OCI-LY7 (cell line): ENCODE data around the gene CINP. TPM values are rescaled to one million over a fixed set of nuclear protein-coding genes. Genes with fewer than 3 reads are reported as not detected.

Experiments
- BruUV-seq: library from RNA; stranded (reverse); fragments of 400-500 nt; replicated peaks from 2 replicates; lab custom pipeline; 2021; lab: Mats Ljungman, UMichigan
- CTCF ChIA-PET: fragments of 300-600 bp; sonication (Branson Sonifier 250); formaldehyde crosslinking; loops from one replicate; lab custom pipeline; 2022; ENCODE audit warnings: antibody characterized with exemption; ENCODE audit not compliant: unreplicated experiment; lab: Charles Lee
- POLR2A ChIA-PET: fragments of 300-600 bp; sonication (Branson Sonifier 250); formaldehyde crosslinking; loops from one replicate; lab custom pipeline; 2022; ENCODE audit warnings: antibody characterized with exemption; lab: Charles Lee
- DNase-seq: peaks from one replicate; pipeline ENCODE4 v3.0.0-alpha.2; 2015; ENCODE audit warnings: low spot score
- H2AFZ ChIP-seq: fragments of 200-600 bp; sonication (generic), shearing (Covaris generic); 2 replicates; pipeline ENCODE4 v1.6.1; 2014; ENCODE audit warnings: mild to moderate bottlenecking, antibody characterized with exemption, low read length, moderate library complexity
- H3K27ac ChIP-seq: fragments of 200-600 bp; sonication (generic); 2 replicates; pipeline ENCODE4 v1.5.1; 2014; ENCODE audit warnings: mixed run types, low read depth, mild to moderate bottlenecking, moderate library complexity, low read length, inconsistent platforms; ENCODE audit not compliant: poor library complexity, severe bottlenecking
- H3K36me3 ChIP-seq: fragments of 200-600 bp; sonication (generic); 2 replicates; pipeline ENCODE4 v1.6.1; 2014; ENCODE audit warnings: mild to moderate bottlenecking, antibody characterized with exemption, low read length, moderate library complexity, mixed read lengths; ENCODE audit not compliant: insufficient read depth
- H3K4me1 ChIP-seq: fragments of 200-600 bp; sonication (generic); 2 replicates; pipeline ENCODE4 v1.5.1; 2014; ENCODE audit warnings: mild to moderate bottlenecking, low read length; ENCODE audit not compliant: insufficient read depth, poor library complexity, severe bottlenecking
- H3K4me2 ChIP-seq: fragments of 200-600 bp; sonication (generic); 2 replicates; pipeline ENCODE4 v1.6.1; 2014; ENCODE audit warnings: mild to moderate bottlenecking, low read length
- H3K4me3 ChIP-seq: fragments of 200-600 bp; sonication (generic); 2 replicates; pipeline ENCODE4 v1.5.1; 2014; ENCODE audit warnings: mild to moderate bottlenecking, low read depth, low read length; ENCODE audit not compliant: poor library complexity, severe bottlenecking
- H3K79me2 ChIP-seq: fragments of 200-600 bp; sonication (generic); 2 replicates; pipeline ENCODE4 v1.6.1; 2016; ENCODE audit warnings: low read depth, mild to moderate bottlenecking, low read length, moderate library complexity, mixed read lengths; ENCODE audit not compliant: insufficient read depth
- H3K9me2 ChIP-seq: fragments of 200-600 bp; sonication (generic); 2 replicates; pipeline ENCODE4 v1.6.1; 2016; ENCODE audit warnings: mild to moderate bottlenecking, low read length, mixed read lengths; ENCODE audit not compliant: insufficient read depth
- H3K9me3 ChIP-seq: fragments of 200-600 bp; sonication (generic); 2 replicates; pipeline ENCODE4 v1.6.1; 2014; ENCODE audit warnings: mild to moderate bottlenecking, mixed run types, low read length, mixed read lengths
- H4K20me1 ChIP-seq: fragments of 200-600 bp; sonication (generic); 2 replicates; pipeline ENCODE4 v1.6.1; 2014; ENCODE audit warnings: mild to moderate bottlenecking, antibody characterized with exemption, low read length, moderate library complexity, mixed read lengths; ENCODE audit not compliant: insufficient read depth
- CTCF ChIP-seq: fragments of 200-600 bp; sonication (generic); conservative IDR thresholded peaks from 2 replicates; pipeline ENCODE4 v1.5.1; 2014; ENCODE audit warnings: mild to moderate bottlenecking, antibody characterized with exemption, low read length, moderate library complexity, mixed read lengths
- EZH2phosphoT487 ChIP-seq: fragments of 200-600 bp; sonication (generic); IDR thresholded peaks from 2 replicates; pipeline ENCODE4 v1.6.1; 2018; ENCODE audit warnings: low read depth, borderline replicate concordance, mild to moderate bottlenecking, mixed run types, antibody characterized with exemption, low read length, moderate library complexity, mixed read lengths
- intact Hi-C: fragments of 100-400 bp; cut with micrococcal nuclease; formaldehyde crosslinking; loops from one replicate; pipeline ENCODE4 v1.10.0; 2022; ENCODE audit not compliant: unreplicated experiment
- total RNA-seq, 2 experiments: library from RNA; depleted of rRNA in 1 of 2; stranded (reverse); fragments of >200 nt in 1 of 2; shearing (Covaris generic) in 1 of 2; gene quantifications; 2 replicates each; pipeline ENCODE4 v1.2.3, GENCODE V29; 2014 to 2022

The CINP gene
- total RNA-seq, 2 experiments from 2014 or later: 28.2 to 29.8 TPM

DNA sequence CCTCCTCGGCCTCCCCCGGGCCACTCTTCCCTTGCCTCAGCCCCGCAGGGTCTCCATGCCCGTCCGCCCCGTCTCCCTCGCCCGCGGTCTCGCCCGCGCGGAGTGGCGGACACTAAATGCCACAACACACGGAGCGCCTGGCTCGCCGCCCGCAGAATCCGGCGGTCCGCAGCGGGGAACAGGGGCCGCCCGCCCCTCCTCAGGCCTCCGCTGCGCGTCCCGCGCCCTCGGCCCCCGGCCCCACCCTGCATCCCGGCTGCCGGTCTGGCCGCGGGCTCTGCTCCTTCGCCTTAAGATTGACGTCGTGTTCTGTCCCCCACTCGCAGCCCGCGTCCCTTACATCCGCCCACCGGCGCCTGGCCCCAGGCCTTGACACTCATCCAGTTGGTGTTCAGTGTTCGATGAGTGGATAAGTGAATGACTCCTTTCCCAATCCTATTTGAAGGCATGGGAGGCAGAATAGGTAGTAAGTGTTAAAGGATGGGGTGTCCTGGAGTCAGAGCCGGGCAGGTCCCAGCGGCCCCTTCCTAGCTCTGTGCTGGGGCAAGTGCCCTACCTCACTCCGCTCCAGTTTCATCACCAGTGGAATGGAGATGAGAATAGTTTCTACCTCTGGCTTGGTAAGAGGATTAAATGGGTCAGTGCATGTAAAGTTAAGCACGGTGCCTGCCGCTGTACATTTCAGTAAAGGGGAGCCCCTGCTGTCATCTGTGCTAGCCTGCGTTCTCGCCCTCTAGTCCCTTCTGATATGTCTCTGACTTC is 673 bp upstream of the CINP start:
- H3K9me2 ChIP-seq: no peaks in the 10 kb centered on the region
- no TSS peak for BruUV-seq
- H3K4me2 ChIP-seq: peak overlapping the region; percentile 97
- ChIA-PET POLR2A (interaction anchor here (1.1 to 2.0 kb wide), 2 partner anchors 7 to 251 kb away, joined by 3 to 7 read pairs; no protein-coding TSS in a partner anchor), CTCF (no interaction called here)
- peak; percentile 29 for DNase-seq
- no peaks in the 10 kb centered on the region for H4K20me1 ChIP-seq
- H2AFZ ChIP-seq: peak overlapping the region; percentile 95
- peaks cover 6% of the 10 kb centered on the region; the same call in 1 of the 2 replicates for H3K79me2 ChIP-seq
- intact Hi-C loops: loop anchor here (2.0 to 10.0 kb wide), 2 partner anchors 45 to 151 kb away; partner anchors contain the start of gene ZNF839
- peak overlapping the region; percentile 98 for H3K4me3 ChIP-seq
- no peaks in the 10 kb centered on the region for H3K9me3 ChIP-seq
- H3K4me1 ChIP-seq: peaks cover 28% of the 10 kb centered on the region
- H3K27ac ChIP-seq: no peak overlapping the region
- TF ChIP-seq EZH2phosphoT487 (no peak), CTCF (no peak)
- peaks cover 4% of the 10 kb centered on the region; the same call in 1 of the 2 replicates for H3K36me3 ChIP-seq

DNA sequence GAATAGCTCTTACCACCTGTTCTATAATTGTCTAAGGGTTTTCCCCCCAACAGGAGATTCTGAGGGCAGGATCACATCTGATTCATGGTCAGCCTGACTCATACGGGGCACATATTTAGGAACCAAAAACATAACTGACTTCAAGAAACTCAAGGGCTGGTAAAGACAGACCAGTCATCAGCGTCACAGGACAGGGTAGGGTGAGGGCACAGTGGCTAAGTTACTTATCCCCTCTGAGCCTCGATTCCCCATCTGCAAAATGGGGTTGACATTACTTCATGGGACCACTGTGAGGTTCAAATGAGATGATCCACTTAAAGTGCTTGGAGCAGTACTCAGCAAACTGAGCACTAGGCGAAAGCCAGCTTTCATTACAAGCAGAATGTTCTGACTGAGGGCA is 606 bp downstream of the CINP start:
- H3K9me2 ChIP-seq: no peaks in the 10 kb centered on the region
- H3K79me2 ChIP-seq: peaks cover 6% of the 10 kb centered on the region; the same call in 1 of the 2 replicates
- peaks cover 15% of the 10 kb centered on the region for H3K4me1 ChIP-seq
- intact Hi-C loops: loop anchor here (2.0 to 10.0 kb wide), 2 partner anchors 43 to 153 kb away; partner anchors contain the start of gene ZNF839
- BruUV-seq: TSS peak; percentile 88
- no peak for TF ChIP-seq CTCF
- no peak for TF ChIP-seq EZH2phosphoT487
- ChIA-PET POLR2A (interaction anchor here (0.9 to 2.0 kb wide), 2 partner anchors 9 to 57 kb away, joined by 7 read pairs; partner anchors contain the start of gene MOK), CTCF (interaction anchor here (0.5 to 0.9 kb wide), 2 partner anchors 23 to 162 kb away, joined by 3 read pairs; no protein-coding TSS in a partner anchor)
- peak overlapping the region; percentile 95 for H2AFZ ChIP-seq
- DNase-seq: peak; percentile 4
- H3K27ac ChIP-seq: no peak overlapping the region
- H3K4me3 ChIP-seq: peak overlapping the region; percentile 98
- no peaks in the 10 kb centered on the region for H4K20me1 ChIP-seq
- H3K36me3 ChIP-seq: peaks cover 16% of the 10 kb centered on the region
- no peaks in the 10 kb centered on the region for H3K9me3 ChIP-seq
- peak overlapping the region; percentile 97 for H3K4me2 ChIP-seq
